ENCODE results near the gene UMPS.
"Not testable (repeated sequence)": the region's sequence is repeated elsewhere in the genome, so short reads cannot be mapped to it uniquely, and the experiment has no call there.

UMPS gene

GRCh38 chr3:124781476-124782376 lies 51.5 kb downstream of the UMPS start:
- no peak for DNase-seq

DNA sequence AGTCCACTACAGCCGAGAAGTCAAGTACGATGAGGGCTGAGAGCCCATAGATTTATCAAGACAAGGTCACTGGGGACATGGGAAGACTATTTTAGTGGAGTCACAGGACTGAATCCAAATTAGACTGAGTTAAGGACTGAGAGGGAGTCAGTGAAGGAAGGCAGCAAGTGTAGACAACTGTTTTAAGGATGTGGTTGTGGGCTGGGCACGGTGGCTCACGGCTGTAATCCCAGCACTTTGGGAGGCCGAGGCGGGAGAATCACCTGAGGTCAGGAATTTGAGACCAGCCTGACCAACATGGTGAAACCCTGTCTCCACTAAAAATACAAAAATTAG lies 52.1 kb downstream of the UMPS start:
- DNase-seq = not testable (repeated sequence)

DNA sequence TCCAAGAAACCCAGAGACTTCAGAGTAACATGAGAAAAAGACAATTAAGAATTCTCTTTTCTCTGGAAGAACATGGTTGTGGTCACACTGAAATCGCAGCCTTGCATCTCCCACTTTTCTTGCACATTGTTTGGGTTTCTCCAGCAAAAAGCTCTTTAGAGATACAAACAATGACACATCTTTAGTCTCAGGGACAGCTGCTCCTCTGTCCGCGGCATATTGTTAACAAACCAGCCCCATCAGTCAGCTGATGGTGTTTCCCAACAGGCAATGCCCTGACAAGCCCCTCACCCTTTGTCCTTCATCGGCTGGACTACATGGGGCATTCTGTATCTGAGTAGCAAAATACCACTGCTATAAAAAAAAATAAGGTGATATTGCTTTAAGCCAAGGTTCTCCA lies 53.4 kb downstream of the UMPS start:
- no peak for DNase-seq

DNA sequence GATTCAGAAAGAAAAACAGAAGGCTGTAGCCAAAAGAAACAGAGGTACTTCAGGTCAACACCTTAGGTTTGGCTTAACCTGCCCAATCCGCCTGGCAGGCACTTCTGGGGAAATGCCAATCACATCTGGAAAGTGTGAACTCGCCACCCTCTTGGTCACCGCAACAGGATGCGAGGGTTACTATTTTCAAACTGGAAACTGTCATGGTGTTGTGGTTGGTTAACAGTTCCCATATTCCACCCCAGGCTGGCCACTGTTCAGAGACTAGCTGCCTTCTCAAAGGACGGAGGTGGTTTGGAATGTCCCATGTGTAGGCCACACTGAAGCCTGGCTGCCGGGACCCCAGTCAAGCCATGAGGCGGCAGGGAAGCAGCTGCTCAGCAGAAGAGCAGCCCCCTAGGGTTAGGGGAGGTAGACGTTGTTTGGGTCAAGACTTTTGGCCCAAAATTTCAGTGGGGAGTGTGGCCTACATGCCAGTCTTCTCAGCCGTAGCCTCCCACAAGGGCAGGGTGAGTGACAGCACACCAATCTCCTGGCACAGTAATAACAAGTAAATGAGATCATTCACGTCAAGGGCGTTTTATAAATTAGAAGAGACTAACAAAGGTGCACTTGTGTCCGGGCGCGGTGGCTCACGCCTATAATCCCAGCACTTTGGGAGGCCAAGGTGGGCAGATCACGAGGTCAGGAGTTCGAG lies 54.6 kb downstream of the UMPS start:
- DNase-seq = no peak

GRCh38 chr3:124785973-124786372 lies 55.7 kb downstream of the UMPS start:
- DNase-seq = no peak

DNA sequence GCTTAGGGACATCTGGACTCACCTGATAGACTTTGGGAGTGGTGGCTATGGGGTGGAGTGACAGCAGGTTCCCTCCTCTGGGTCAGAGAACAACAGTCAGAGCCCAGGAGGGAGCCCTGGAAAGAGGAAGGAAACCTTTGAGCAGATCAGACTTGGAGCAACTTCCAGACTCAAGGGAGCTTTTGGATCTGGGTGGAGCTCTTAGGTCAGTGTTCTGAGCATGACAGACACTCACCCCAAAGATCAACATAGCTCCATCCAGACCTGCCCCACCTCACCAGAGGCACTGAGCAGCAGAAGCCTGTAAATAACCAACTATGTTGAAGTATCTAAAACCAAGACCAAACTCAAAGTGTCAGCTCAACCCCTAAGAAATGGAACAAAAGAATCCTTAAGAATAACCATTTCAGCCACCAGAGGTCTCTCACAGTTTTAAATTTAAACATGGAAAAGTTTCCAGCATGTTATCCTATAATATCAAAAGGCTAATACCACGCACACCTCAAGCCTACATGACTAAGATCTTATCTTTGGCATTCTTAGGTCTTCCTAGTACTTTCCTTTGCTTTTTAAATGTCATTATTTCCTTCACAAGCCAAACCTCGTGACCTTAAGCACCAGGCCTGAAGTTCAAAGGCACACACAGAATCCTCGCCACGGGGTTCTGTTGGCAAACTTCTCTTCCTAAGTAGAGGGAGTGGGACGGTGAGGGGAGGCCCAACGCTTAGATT lies 56.4 kb downstream of the UMPS start:
- no peak for DNase-seq

DNA sequence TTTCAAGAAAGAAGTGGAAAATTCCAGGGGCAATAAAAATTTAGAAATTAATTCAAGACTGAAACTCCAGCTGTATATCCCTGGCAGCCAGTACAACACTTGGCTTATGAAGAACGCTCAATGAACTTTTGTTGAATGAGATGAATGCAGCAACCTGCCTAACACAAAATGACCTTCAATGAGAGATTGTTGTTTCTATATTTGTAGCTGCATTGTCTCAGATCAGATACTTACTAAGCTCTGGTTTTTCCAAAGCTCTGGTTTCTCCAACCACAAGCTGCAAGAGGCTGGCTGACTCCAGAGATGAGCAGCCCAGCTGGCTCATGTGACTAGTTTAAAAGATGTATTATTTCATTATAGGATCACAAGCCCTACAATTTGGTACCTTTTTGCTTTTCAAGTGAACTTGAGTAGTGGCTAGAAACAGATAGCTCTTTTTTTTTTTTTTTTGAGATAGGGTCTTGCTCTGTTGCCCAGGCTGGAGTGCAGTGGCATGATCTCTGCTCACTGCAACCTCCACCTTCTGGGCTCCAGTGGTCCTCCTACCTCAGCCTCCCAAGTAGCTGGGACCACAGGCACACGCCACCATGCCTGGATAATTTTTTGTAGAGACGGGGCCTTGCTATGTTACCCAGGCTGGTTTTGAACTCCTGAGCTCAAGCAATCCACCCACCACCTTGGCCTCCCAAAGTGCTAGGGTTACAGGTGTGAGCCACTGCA lies 57.4 kb downstream of the UMPS start:
- DNase-seq = no peak

DNA sequence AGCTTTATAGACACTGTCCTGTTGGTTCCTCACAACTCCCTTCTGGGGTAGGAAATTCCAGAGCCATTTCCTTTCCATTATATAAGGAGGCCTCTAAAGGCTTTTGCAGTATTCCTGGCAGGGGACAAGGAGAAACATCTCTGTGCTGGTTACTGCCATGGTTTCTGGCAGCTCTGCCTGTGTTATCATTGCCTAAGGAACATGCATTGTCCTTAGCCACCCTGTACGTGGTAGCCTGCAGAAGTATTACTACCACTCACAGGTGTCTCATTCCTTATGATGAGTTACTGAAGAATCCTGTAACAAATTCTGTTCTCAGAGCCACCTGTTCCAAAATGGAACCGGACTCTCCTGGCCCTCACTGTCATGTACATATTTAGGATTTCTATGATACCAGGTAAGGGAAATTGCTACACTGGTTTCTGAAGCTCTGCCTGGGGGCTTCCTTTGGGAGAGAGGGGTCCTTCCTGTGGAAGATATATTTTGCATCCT lies 58.0 kb downstream of the UMPS start:
- DNase-seq = no peak

DNA sequence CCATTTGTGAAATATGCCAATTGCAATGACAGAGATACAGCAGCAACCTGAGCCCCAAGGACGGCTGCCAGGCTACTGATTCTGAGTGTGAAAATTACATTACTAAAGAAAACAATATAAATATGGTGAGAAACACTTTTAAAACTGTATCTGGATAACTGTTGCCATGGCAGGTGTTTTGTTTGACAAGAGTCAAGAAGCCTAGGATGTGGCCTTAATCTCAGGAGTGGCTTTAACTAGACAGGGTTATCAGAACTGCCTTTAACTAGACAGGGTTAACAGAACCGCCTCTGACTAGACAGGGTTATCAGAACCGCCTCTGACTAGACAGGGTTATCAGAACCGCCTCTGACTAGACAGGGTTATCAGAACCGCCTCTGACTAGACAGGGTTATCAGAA lies 58.9 kb downstream of the UMPS start:
- DNase-seq = not testable (repeated sequence)

GRCh38 chr3:124791142-124791541 lies 60.9 kb downstream of the UMPS start:
- DNase-seq = no peak

DNA sequence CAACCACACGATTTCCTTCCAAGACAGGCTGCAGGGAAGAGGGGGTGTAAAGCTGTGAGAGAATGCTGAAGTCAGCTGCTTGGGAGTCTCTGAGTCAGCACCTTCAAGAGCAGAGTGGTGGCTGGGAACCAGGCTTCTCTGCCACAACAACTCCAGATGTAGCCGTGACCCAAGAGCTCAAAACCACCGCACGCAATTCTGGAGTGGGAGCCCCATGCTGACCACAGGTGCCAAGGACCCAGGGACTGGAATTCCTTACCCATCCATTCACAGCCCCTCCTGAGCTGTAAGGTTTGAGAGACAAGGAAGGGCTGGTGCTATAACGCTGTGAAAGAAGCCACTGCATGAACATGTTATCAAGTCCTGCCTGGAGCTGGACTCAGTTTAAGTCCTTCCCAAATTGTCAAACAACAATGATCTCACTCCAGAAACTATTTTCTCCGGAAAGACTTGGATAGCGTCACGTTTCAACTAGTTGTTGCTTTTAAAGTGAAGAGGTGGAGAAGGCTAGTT lies 61.4 kb downstream of the UMPS start:
- no peak for DNase-seq

DNA sequence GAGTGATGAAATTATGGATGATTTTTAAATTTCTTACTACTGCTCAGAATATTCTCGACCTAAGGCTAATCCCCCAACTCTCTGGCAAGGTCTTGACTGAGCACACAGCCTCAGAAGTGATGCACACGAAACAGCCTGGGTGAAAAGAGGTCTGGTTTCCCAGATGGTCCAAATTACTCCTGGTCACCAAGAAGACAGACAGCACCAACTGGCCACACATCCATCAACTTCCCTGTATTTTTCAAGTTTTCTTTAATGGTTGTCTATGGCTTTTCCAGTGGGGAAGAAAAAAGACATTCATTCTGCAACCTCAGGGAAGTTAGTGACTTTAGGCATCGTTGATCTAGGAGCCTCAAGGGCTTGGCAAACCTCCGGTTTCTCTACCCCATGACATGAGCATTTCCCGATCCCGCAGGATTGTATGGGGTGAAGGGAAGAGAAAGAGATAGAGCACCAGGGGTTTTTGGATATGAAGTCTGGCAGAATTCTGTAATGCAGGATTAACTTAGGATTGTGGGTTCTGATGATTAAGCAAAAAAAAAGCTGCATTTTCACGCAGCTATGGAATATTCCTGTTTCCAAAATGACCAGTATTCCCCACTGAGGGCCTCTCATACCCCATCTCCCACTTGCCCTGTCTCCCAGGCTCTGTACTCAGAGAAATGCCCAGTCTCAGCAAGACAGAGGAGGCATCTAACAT lies 62.2 kb downstream of the UMPS start:
- no peak for DNase-seq

DNA sequence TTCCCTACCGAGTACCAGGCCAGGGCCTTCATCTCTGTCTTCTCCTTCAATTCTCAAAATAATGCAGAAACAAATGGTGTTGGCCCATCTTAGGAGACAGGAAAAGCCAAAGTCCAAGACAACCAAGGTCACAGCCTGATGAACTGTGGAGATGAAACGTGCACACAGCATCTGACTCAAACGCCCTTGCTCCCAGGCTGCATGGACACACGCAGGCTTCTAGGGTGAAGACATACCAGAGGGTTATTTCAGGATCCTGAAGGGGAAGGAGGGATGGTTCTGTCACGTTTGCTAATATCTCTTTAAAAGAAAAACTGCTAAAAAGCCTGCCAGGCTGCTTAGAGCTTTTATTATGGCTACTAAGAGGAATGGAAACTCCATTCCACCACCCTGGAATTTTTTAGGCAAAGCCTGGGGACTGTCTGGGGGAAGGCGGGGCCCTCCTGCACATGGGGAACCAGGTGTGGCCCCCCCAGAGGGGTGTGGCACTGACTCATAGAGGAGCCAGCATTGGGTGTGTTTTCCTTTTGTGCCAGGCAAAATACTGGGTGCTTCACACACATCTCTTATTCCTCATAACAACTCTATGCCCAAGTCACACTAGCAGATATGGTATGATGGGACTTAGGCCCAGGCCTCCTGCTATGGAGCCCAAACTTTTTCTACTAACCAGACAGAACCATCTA lies 62.9 kb downstream of the UMPS start:
- no peak for DNase-seq

- DNase-seq = no peak
These were observed 66.2 kb downstream of the UMPS start for GRCh38 chr3:124796477-124796876.

DNA sequence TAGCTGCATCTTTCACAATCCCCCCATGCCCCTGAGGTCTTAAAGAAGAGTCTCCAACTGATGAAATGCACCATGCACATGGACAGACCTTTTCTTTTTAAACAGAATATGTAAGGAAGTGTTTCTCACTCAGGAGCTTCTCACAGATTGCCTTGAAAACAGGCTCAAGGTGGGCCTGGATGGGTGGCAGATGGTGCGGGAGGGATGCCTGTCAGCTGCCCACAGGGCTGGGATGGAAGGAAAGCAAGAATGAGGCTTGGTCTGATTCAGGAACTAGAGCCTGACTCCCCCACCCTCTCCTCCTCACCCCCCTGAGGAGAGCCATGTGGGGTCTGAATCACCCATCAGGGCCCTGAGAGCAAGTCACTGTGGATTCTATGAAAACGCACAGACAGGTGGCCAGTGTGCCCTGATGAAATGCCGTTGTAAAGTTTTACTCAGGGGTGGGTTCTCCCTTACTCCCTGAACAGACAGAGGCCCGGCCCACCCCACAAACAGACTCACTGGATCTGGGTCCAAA lies 67.2 kb downstream of the UMPS start:
- DNase-seq = no peak
